MM.1S (cell line): ENCODE data around the gene MYH11.

ENCODE experiments used
- EZH2 ChIP-seq: fragments of 300-600 bp; sonication (generic); optimal IDR thresholded peaks from 2 replicates; pipeline ENCODE3; 2017; ENCODE audit warnings: low read depth, mild to moderate bottlenecking, antibody characterized with exemption, low read length, mixed read lengths
- EZH2phosphoT487 ChIP-seq: fragments of 300-600 bp; sonication (generic); IDR thresholded peaks from 2 replicates; pipeline ENCODE4 v1.6.1; 2018; ENCODE audit warnings: antibody characterized with exemption, low read length
- TF ChIP-seq, protein P1 (sequence below): fragments of 300-600 bp; sonication (generic); IDR thresholded peaks from 2 replicates; pipeline ENCODE4 v1.5.1; 2016; ENCODE audit warnings: antibody characterized with exemption, low read length, mixed read lengths

DNA sequence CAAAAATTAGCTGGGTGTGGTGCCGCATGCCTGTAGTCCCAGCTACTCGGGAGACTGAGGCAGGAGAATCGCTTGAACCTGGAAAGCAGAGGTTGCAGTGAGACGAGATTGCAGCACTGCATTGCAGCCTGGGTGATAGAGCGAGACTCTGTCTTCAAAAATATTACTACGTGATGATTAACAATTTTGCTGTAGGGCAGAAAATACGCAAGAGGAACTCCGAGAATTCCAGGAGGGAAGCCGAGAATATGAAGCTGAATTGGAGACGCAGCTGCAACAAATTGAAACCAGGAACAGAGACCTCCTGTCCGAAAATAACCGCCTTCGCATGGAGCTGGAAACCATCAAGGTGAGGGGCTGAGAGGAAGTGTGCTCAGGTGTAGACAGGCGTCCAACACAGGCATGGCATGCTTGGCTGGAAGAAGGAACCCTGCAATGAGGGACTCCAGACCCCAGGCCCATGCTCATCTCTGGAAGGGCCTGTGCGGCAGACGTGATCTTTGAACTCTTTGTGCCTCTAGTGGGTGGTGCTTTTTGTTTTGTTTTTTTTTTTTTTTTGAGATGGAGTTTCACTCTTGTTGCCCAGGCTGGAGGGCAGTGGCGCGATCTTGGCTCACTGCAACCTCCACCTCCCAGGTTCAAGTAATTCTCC, 189.6 kb downstream of the MYH11 start:
- TF ChIP-seq, protein P1, sequence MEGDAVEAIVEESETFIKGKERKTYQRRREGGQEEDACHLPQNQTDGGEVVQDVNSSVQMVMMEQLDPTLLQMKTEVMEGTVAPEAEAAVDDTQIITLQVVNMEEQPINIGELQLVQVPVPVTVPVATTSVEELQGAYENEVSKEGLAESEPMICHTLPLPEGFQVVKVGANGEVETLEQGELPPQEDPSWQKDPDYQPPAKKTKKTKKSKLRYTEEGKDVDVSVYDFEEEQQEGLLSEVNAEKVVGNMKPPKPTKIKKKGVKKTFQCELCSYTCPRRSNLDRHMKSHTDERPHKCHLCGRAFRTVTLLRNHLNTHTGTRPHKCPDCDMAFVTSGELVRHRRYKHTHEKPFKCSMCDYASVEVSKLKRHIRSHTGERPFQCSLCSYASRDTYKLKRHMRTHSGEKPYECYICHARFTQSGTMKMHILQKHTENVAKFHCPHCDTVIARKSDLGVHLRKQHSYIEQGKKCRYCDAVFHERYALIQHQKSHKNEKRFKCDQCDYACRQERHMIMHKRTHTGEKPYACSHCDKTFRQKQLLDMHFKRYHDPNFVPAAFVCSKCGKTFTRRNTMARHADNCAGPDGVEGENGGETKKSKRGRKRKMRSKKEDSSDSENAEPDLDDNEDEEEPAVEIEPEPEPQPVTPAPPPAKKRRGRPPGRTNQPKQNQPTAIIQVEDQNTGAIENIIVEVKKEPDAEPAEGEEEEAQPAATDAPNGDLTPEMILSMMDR, result no peak
- no peak for TF ChIP-seq EZH2phosphoT487
- no peak for TF ChIP-seq EZH2
